Ovary (tissue), 9 donors: ENCODE data around the gene ATG2A. TPM values are rescaled to one million over a fixed set of nuclear protein-coding genes. Genes with fewer than 3 reads are reported as not detected.

Experiments used
- DNase-seq, 5 donors: peaks; one replicate each; pipeline ENCODE4 v3.0.0-alpha.2; 2019 to 2020
- H3K27ac ChIP-seq, 2 donors: fragments of 200-600 bp; one replicate each; pipeline versions ENCODE4 v1.5.1 to v1.8.0; 2019 to 2022
- H3K27me3 ChIP-seq: fragments of 200-600 bp; one replicate; pipeline ENCODE4 v1.8.0; 2022
- H3K36me3 ChIP-seq: fragments of 200-600 bp; sonication (generic); one replicate; pipeline ENCODE4 v1.5.1; 2019
- H3K4me1 ChIP-seq: one replicate; pipeline ENCODE4 v1.8.1; 2013; ENCODE audit warnings: mild to moderate bottlenecking, moderate library complexity; ENCODE audit not compliant: insufficient read depth
- H3K4me3 ChIP-seq: fragments of 200-600 bp; sonication (generic); one replicate; pipeline ENCODE4 v1.5.1; 2017
- H3K9me3 ChIP-seq, 2 donors: fragments of 200-600 bp in 1 of 2; sonication (generic) in 1 of 2; one replicate each; pipeline versions ENCODE4 v1.5.1 to v1.8.1; 2013 to 2019; ENCODE audit warnings: mild to moderate bottlenecking in 1 of 2, moderate library complexity in 1 of 2
- EP300 ChIP-seq: sonication (generic); formaldehyde crosslinking; IDR thresholded peaks from one replicate; pipeline ENCODE4 v1.6.1; 2017; ENCODE audit warnings: antibody characterized with exemption
- POLR2A ChIP-seq: fragments of 450-650 bp; IDR thresholded peaks from one replicate; pipeline ENCODE4 v1.6.1; 2017; ENCODE audit warnings: antibody characterized with exemption, mild to moderate bottlenecking, moderate library complexity
- WGBS, 3 donors: extraction: QIAGEN DNeasy Blood & Tissue Kit in 1 of 3; methylation state at CpG; one replicate each; pipeline versions ENCODE4 v1.1.5 to v1.1.7; 2013 to 2017; 5-methylcytosine and 5-hydroxymethylcytosine counted together
- intact Hi-C, 4 donors: fragments of 100-400 bp; cut with DNase I; formaldehyde crosslinking; loops; one replicate each; pipeline versions ENCODE4 v1.11.0 to v1.15.1; 2022 to 2023
- polyA plus RNA-seq, 2 donors: library from polyadenylated mRNA; stranded (reverse); fragments of 200-250 nt in 1 of 2; fragments of 350-450 nt in 1 of 2; fragmentation: Illumina TruSeq in 1 of 2; extraction: RNeasy Lipid Tissue Mini Kit (QIAGEN cat#74804) in 1 of 2; gene quantifications; one replicate each; pipeline ENCODE4 v1.2.3, GENCODE V29; 2013 to 2014
- total RNA-seq, 7 donors: library from RNA; depleted of rRNA in 2 of 7; stranded (reverse); fragments of >200 nt in 2 of 7; fragmentation: NEBNext Ultra II Directional in 3 of 7; extraction: Animal tissue kit (Norgen Biotek cat#: 25700) in 3 of 7; gene quantifications; one replicate each; pipeline versions ENCODE4 v1.1.0 to v1.2.4, GENCODE V29; 2016 to 2023
- TF ChIP-seq, protein P1 (sequence below), 3 donors: fragments of 450-650 bp in 2 of 3; fragments of 200-600 bp in 1 of 3; IDR thresholded peaks; one replicate each; pipeline versions ENCODE4 v1.5.1 to v1.8.0; 2016 to 2022; ENCODE audit warnings: antibody characterized with exemption in 3 of 3, mild to moderate bottlenecking in 1 of 3
- donor health status: DM: no; HTN: no; CAD: no; lungs with moderate emphysema.
- donor health status: DM: no; HTN: no; CAD: no.
- donor health status: Bipolar disorder and iron deficiency.
- donor health status: DM: yes; HTN: yes; CAD: no.
- donor health status: DM: no; HTN: no; CAD: no.
- donor health status: DM: yes; HTN: yes; CAD: no.

The ATG2A gene
- total and polyA plus RNA-seq, 9 donors = 2.2 to 40.1 (median 27.8) TPM

DNA sequence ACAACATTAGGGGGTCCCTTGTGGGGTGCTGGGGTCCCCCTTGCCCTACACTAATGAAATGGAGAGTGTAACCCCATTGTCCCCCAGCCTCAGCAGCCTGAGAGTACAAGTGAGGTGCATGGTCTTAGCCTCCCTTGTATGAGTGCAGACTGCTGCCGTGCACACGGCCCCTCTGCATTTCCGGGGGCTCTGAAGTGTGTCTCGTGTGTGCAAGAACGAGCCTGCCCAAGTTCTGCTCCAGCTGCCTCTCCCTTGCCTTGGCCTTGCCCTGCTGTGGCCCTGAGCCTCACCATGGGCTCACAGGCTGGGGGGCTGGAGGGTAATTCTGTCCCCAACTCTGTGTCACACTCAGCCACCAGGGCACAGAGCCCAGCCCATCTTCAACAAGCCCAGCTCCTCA lies 33.4 kb downstream of the ATG2A start:
- TF ChIP-seq EP300 = no peak
- no peak for TF ChIP-seq POLR2A
- TF ChIP-seq, protein P1, sequence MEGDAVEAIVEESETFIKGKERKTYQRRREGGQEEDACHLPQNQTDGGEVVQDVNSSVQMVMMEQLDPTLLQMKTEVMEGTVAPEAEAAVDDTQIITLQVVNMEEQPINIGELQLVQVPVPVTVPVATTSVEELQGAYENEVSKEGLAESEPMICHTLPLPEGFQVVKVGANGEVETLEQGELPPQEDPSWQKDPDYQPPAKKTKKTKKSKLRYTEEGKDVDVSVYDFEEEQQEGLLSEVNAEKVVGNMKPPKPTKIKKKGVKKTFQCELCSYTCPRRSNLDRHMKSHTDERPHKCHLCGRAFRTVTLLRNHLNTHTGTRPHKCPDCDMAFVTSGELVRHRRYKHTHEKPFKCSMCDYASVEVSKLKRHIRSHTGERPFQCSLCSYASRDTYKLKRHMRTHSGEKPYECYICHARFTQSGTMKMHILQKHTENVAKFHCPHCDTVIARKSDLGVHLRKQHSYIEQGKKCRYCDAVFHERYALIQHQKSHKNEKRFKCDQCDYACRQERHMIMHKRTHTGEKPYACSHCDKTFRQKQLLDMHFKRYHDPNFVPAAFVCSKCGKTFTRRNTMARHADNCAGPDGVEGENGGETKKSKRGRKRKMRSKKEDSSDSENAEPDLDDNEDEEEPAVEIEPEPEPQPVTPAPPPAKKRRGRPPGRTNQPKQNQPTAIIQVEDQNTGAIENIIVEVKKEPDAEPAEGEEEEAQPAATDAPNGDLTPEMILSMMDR (IDR thresholded peaks at IDR 0.05) = no peak
- Histone ChIP-seq H3K4me3 (no peak overlapping the region), H3K9me3 (no peaks in the 10 kb centered on the region), H3K27me3 (no peaks in the 10 kb centered on the region), H3K4me1 (peaks cover 3% of the 10 kb centered on the region), H3K27ac (no peak overlapping the region), H3K36me3 (no peaks in the 10 kb centered on the region)
- no peak for DNase-seq
- intact Hi-C loops = no loop called here
- WGBS, 3 donors = 76 to 88% (median 78%) methylated on average over 5 of the region's 5 CpGs

DNA sequence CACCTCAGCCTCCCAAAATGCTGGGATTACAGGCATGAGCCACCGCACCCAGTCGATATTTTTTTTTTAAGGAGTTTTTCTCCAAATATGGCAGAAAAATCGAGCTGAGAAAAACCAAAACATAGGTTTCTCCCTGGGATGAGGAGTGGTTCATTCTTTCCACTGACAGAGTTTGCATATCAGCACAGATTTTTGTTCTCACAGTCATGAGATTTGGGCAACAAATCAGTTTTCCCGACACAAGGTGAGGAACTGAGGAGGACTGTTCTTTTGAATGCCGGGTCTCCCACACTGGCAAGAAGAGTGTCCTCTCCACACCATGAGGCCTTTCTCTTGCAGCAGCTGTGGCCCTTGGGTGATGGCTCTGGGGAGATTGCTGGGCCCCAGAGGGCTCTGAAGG lies 34.8 kb downstream of the ATG2A start:
- Histone ChIP-seq H3K36me3 (no peaks in the 10 kb centered on the region), H3K4me1 (peaks cover 2% of the 10 kb centered on the region), H3K27ac (no peak overlapping the region), H3K9me3 (no peaks in the 10 kb centered on the region), H3K4me3 (no peak overlapping the region), H3K27me3 (no peaks in the 10 kb centered on the region)
- DNase-seq = no peak
- intact Hi-C loops = no loop called here
- WGBS, 3 donors = 21 to 26% (median 22%) methylated on average over 5 of the region's 5 CpGs
- TF ChIP-seq, protein P1 (IDR thresholded peaks at IDR 0.05) = no peak
- TF ChIP-seq POLR2A (no peak), EP300 (no peak)

- TF ChIP-seq, protein P1 (IDR thresholded peaks at IDR 0.05) = no peak
- TF ChIP-seq POLR2A (no peak), EP300 (no peak)
- intact Hi-C loops = no loop called here
- Histone ChIP-seq H3K4me1 (peaks cover 6% of the 10 kb centered on the region), H3K4me3 (no peak overlapping the region), H3K9me3 (no peaks in the 10 kb centered on the region), H3K27me3 (no peaks in the 10 kb centered on the region), H3K27ac (no peak overlapping the region), H3K36me3 (no peaks in the 10 kb centered on the region)
- no peak for DNase-seq
- 60 to 75% (median 64%) methylated on average over 8 of the region's 8 CpGs for WGBS, 3 donors
Measured at GRCh38 chr11:64881476-64881875, 35.5 kb downstream of the ATG2A start.

GRCh38 chr11:64880240-64881001 lies 36.6 kb downstream of the ATG2A start:
- Histone ChIP-seq H3K27me3 (no peaks in the 10 kb centered on the region), H3K9me3 (no peaks in the 10 kb centered on the region), H3K27ac (no peak overlapping the region), H3K4me3 (no peak overlapping the region), H3K4me1 (peaks cover 12% of the 10 kb centered on the region), H3K36me3 (no peaks in the 10 kb centered on the region)
- intact Hi-C loops = no loop called here
- TF ChIP-seq, protein P1 (IDR thresholded peaks at IDR 0.05) = no peak
- WGBS, 3 donors = 57 to 62% (median 59%) methylated on average over 14 of the region's 14 CpGs
- DNase-seq = no peak
